Caco-2 (cell line): Measurements from ENCODE around the gene VAV2. TPM values are rescaled to one million over a fixed set of nuclear protein-coding genes. Genes with fewer than 3 reads are reported as not detected.
A peak's percentile ranks its signal among the peaks of the same experiment; 100 is the strongest.

ENCODE experiments used
- BruUV-seq: library from RNA; stranded (reverse); fragments of 400-500 nt; replicated peaks from 2 replicates; lab custom pipeline; 2021; lab: Mats Ljungman, UMichigan
- CTCF ChIA-PET: fragments of 300-600 bp; sonication (Branson Sonifier 250); formaldehyde crosslinking; loops from one replicate; lab custom pipeline; 2022; ENCODE audit warnings: antibody characterized with exemption; lab: Charles Lee
- POLR2A ChIA-PET: fragments of 300-600 bp; sonication (Branson Sonifier 250); formaldehyde crosslinking; loops from one replicate; lab custom pipeline; 2022; ENCODE audit warnings: antibody characterized with exemption; lab: Charles Lee
- DNase-seq, 2 experiments: peaks; one replicate each; pipeline versions ENCODE4 v3.0.0 to v3.0.0-alpha.2; 2020 to 2022
- H3K27me3 ChIP-seq: replicated peaks from 2 replicates; pipeline ENCODE4 v1.6.0; 2011; ENCODE audit warnings: low read length; ENCODE audit not compliant: control insufficient read depth, insufficient read depth
- H3K36me3 ChIP-seq: 2 replicates; pipeline ENCODE4 v1.5.1; 2011; ENCODE audit warnings: low read length; ENCODE audit not compliant: control insufficient read depth, insufficient read depth
- H3K4me1 ChIP-seq: fragments of 250-450 bp; sonication (Bioruptor Pico); 2 replicates; pipeline ENCODE4 v1.5.1; 2020; ENCODE audit warnings: mild to moderate bottlenecking
- H3K4me3 ChIP-seq: 2 replicates; pipeline ENCODE4 v1.5.1; 2011; ENCODE audit warnings: low read depth, mild to moderate bottlenecking, control low read depth, low read length
- H3K9me3 ChIP-seq: fragments of 250-450 bp; sonication (Bioruptor Pico); 2 replicates; pipeline ENCODE4 v1.5.1; 2020; ENCODE audit warnings: mild to moderate bottlenecking, moderate library complexity
- H3K27ac Mint-ChIP-seq: one replicate; pipeline ENCODE4 v1.8.0; 2022; ENCODE audit warnings: mixed read lengths; ENCODE audit not compliant: unreplicated experiment
- H3K27me3 Mint-ChIP-seq: one replicate; pipeline ENCODE4 v1.8.0; 2022; ENCODE audit warnings: mixed read lengths; ENCODE audit not compliant: insufficient read depth, unreplicated experiment
- H3K36me3 Mint-ChIP-seq: one replicate; pipeline ENCODE4 v1.8.0; 2022; ENCODE audit warnings: mild to moderate bottlenecking, mixed read lengths; ENCODE audit not compliant: insufficient read depth, unreplicated experiment
- H3K4me1 Mint-ChIP-seq: one replicate; pipeline ENCODE4 v1.8.0; 2022; ENCODE audit warnings: low read depth, mixed read lengths; ENCODE audit not compliant: unreplicated experiment
- H3K4me3 Mint-ChIP-seq: one replicate; pipeline ENCODE4 v1.8.0; 2022; ENCODE audit warnings: mild to moderate bottlenecking, moderate library complexity, mixed read lengths; ENCODE audit not compliant: unreplicated experiment
- H3K9me3 Mint-ChIP-seq: one replicate; pipeline ENCODE4 v1.8.0; 2022; ENCODE audit warnings: mixed read lengths; ENCODE audit not compliant: unreplicated experiment
- CTCF ChIP-seq, 2 experiments: fragments of 200-600 bp in 1 of 2; IDR thresholded peaks; 1 replicate in 1 of 2; 2 replicates in 1 of 2; pipeline versions ENCODE4 v1.5.1 to v1.8.0; 2011 to 2022; ENCODE audit warnings: antibody characterized with exemption in 1 of 2, control low read depth in 1 of 2, inconsistent platforms in 1 of 2, low read depth in 1 of 2, low read length in 1 of 2, mild to moderate bottlenecking in 1 of 2, moderate library complexity in 1 of 2; ENCODE audit not compliant: insufficient read depth in 1 of 2, severe bottlenecking in 1 of 2, unreplicated experiment in 1 of 2
- intact Hi-C: fragments of 100-400 bp; cut with micrococcal nuclease; formaldehyde crosslinking; loops from one replicate; pipeline ENCODE4 v1.10.0; 2022; ENCODE audit not compliant: unreplicated experiment
- total RNA-seq: library from RNA; stranded (reverse); gene quantifications from 2 replicates; pipeline ENCODE4 v1.2.3, GENCODE V29; 2022

VAV2 gene
- total RNA-seq, 1 experiment from 2014 or later: 55.3 TPM

DNA sequence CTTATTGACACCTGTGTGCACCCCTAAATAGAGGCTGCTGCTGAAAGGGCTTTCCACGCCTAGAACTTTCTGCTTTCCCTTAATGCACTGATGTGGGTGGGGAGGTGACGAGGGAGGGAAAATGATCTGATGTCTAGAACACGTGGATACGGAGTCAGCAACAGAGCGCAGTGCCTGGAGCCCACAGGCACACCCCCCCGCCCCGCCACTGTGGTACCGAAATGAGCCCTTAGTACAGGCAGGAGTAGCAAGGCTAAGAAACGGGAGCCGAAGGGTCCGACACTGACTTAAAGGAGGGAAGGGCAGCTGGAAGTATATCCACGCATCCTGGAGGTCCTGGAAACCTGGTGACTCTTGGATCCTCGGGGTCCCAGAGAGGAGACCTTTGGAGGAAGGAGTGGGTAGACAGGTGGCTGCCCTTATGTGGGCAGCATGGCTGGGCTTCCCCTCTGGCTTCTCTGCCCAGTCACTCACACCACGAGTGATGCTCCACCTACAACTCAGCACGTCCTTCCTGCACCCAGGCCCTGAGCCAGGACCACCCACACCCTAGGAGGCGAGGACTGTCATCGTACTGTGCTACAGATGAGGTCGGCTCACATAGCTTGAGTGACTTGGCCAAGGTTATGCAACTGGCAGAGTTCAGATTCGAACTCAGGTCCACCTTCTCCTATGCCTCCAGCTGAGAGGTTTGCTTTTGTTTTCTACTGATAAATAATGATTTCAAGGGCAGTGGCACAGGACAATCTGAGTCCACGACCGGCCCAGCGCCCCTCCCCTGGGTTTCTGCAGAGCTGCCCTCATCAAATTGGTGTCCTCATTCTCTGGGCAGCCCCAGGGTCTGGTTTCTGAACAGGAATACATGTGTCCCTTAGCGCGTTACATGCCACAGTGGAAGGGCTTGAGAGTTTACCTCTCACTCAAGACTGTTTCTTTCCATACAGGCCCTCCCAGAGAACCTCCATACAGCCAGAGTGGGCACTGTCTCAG, 4.7 kb upstream of the VAV2 start:
- Mint-ChIP-seq H3K27ac (no peak overlapping the region), H3K9me3 (no peaks in the 10 kb centered on the region), H3K27me3 (no peaks in the 10 kb centered on the region), H3K36me3 (no peaks in the 10 kb centered on the region), H3K4me1 (no peaks in the 10 kb centered on the region), H3K4me3 (no peak overlapping the region)
- H3K27me3 ChIP-seq: no peaks in the 10 kb centered on the region
- intact Hi-C loops: no loop called here
- H3K9me3 ChIP-seq: no peaks in the 10 kb centered on the region
- no peaks in the 10 kb centered on the region; the same call in 1 of the 2 replicates for H3K36me3 ChIP-seq
- ChIA-PET CTCF (interaction anchor here (0.6 to 4.3 kb wide), 2 partner anchors 127 to 215 kb away, joined by 3 to 31 read pairs; no protein-coding TSS in a partner anchor), POLR2A (no interaction called here)
- no peak overlapping the region for H3K4me3 ChIP-seq
- peaks cover 13% of the 10 kb centered on the region for H3K4me1 ChIP-seq
- no peak for DNase-seq
- BruUV-seq: no TSS peak
- no peak for TF ChIP-seq CTCF (IDR thresholded peaks at IDR 0.05; ENCODE audit: insufficient read depth in 1 of 2, low read depth in 1 of 2, low read length in 1 of 2, severe bottlenecking in 1 of 2, unreplicated experiment in 1 of 2)

DNA sequence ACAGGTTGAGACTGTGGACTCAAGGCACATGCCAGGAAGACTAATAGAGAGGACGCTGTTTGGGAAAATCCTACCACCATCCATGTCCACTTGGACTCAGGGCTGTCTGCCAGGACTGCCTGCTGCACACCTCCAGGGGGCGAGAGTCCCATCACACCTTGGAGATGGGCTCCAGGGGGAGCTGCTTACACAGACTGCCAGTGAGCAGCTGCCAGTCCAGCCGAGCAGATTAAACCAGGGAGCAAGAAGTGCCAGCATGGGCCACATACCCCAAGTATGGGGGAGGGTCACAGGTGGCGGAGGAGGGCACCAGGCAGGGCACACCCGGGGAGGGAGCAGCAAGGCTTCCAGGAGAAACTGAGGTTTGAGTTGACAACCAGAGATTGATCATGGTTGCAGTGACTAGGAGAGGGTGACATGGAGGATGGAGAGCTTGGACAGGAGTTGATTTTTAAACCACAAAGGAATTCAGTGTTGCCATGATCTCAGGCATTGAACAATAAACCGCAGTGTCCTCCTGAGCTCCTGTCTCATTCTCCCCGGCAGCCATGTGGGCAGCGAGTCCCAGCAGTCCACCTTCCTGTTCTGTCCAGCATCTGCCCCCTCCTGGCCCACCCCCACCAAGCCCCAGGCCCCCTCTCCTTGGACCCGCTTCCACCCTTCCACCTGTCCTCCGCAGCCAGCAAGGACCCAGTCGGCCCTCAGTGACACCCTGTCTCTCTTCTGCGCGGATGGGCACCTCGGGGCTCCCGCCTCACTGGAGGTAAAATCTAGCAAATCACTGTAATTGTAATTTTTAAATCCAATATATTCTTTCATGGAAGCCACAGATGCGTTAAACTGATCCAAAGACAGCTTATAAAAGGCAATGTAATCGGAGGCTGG, 3.1 kb upstream of the VAV2 start:
- no peaks in the 10 kb centered on the region for H3K4me1 Mint-ChIP-seq
- no TSS peak for BruUV-seq
- intact Hi-C loops: no loop called here
- no peaks in the 10 kb centered on the region for H3K27me3 Mint-ChIP-seq
- Histone ChIP-seq H3K9me3 (no peaks in the 10 kb centered on the region), H3K36me3 (no peaks in the 10 kb centered on the region; the same call in 1 of the 2 replicates), H3K4me1 (peaks cover 16% of the 10 kb centered on the region), H3K4me3 (no peak overlapping the region), H3K27me3 (no peaks in the 10 kb centered on the region)
- H3K4me3 Mint-ChIP-seq: no peak overlapping the region
- peak in 1 of 2 experiments; percentile 19 for TF ChIP-seq CTCF (IDR thresholded peaks at IDR 0.05; ENCODE audit: insufficient read depth in 1 of 2, low read depth in 1 of 2, low read length in 1 of 2, severe bottlenecking in 1 of 2, unreplicated experiment in 1 of 2)
- POLR2A ChIA-PET: no interaction called here
- H3K9me3 Mint-ChIP-seq: no peaks in the 10 kb centered on the region
- CTCF ChIA-PET: interaction anchor here (0.5 to 4.3 kb wide), 5 partner anchors 30 to 256 kb away, joined by 3 to 31 read pairs (median 3); partner anchors contain the start of gene BRD3OS
- DNase-seq: no peak
- peaks cover 10% of the 10 kb centered on the region for H3K36me3 Mint-ChIP-seq
- H3K27ac Mint-ChIP-seq: no peak overlapping the region
